ENCODE results near the gene KARS1.
A peak's percentile ranks its signal among the peaks of the same experiment; 100 is the strongest.
"Not testable (repeated sequence)": the region's sequence is repeated elsewhere in the genome, so short reads cannot be mapped to it uniquely, and the experiment has no call there.

KARS1 gene

DNA sequence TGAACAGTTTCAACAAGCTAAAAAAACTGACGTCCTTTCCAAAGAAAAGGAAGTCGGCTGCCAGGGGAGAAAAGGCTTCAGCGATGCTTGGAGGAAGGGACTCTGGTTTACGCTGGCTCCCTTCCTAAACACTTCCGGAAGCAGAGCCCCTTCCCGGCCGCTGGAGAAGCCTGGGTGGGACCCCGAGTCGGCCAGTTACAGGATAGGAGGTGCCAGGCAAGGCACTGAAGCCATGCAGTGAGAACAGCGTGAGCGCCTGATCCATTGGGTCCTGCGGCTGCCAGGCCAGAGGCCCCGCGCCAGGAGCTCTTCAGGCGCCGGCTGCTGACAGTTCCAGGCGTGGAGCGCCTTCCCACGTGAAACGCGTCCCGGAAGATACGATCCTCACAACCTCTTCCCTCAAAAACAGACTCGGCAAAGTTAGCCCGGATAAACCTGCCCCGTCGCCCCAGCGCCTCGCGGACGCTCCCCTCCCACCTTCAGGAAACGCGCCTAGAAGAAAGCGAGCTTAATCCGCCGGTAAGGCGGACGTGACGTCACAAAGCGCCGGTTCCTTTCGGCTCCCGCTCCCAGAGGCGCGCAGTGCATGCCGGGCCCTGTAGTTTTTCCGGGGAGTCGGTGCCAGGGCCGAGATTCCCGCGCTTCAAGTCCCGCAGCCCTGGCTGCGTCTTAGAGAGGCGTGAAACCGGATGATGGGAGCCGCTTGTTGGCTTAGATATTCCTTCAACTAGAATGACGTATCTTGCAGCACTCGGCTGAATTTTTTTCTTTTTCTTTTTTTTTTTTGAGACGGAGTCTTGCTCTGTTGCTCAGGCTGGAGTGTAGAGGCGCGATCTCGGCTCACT is 24.5 kb downstream of the KARS1 start, which contains the start of gene ADAT1:
Gene ADAT1 (minus strand): TSS at position 521 of the 845 bp plus-strand sequence. CDS start 2,482 bp downstream, outside the sequence.
- peak; percentile 96 for DNase-seq

GRCh38 chr16:75621170-75621477 is 26.3 kb downstream of the KARS1 start:
- DNase-seq = peak; percentile 9

DNA sequence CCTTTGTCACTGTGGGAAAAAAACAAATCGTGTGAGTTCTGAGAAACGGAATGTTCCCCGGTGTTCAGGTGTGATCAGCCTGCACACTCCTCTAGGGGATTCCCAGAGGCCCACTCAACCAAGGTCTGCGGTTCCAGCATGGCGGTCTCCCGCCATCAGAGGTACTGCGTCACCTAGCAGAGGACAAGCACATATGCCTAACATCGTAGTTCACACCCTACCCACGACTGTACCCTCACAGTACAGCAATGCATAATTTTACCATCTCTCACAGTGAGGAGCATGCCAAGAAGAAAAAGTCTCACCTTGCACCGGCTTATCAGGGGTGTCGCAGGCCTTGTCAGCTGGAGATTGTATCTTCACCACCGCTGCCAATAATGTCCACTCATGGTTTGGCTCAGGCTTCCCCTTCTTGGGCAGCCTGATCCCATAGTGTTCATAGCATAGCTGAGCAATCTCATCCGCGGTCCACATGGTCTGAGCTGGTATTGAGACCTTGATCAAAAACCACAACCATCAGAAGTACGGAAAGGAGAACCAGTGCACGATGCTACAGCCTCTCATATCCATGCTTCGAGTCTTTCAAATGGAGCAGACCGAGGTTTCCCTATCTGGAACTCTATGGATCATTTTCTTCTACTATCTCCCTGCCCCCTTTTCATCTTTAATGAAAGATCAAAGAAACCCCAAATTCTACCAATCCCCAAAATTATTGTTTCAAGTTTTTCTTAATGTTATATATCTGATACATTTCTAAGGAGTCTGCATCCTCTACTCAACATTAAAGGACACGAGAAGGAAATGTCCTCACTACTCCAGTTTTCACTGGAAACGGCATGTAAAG is 26.9 kb downstream of the KARS1 start:
- DNase-seq = no peak

- no peak for DNase-seq
Measured at GRCh38 chr16:75618780-75619179, 28.7 kb downstream of the KARS1 start.

DNA sequence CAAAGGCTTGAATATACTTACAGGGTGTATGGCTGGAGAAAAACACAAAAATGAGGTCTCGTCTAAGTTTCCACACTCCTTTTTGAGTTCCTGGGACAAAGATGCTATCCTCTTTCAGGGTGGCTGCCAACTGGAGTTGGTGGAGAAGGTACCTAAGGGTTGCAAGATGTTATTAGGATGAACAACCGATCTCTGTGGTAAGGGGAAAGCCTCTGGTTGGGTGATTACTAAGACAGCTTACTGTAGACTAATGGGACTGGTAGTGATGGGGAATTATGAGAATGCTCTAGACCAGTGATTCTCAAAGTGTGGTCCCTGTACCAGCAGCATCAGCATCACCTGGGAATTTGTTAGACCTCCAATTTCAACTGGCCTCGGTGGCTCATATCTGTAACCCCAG is 30.3 kb downstream of the KARS1 start:
- no peak for DNase-seq

- DNase-seq = no peak
Measured at GRCh38 chr16:75616521-75617010, 30.9 kb downstream of the KARS1 start.

- DNase-seq = no peak
Measured at GRCh38 chr16:75615619-75616018, 31.8 kb downstream of the KARS1 start.

DNA sequence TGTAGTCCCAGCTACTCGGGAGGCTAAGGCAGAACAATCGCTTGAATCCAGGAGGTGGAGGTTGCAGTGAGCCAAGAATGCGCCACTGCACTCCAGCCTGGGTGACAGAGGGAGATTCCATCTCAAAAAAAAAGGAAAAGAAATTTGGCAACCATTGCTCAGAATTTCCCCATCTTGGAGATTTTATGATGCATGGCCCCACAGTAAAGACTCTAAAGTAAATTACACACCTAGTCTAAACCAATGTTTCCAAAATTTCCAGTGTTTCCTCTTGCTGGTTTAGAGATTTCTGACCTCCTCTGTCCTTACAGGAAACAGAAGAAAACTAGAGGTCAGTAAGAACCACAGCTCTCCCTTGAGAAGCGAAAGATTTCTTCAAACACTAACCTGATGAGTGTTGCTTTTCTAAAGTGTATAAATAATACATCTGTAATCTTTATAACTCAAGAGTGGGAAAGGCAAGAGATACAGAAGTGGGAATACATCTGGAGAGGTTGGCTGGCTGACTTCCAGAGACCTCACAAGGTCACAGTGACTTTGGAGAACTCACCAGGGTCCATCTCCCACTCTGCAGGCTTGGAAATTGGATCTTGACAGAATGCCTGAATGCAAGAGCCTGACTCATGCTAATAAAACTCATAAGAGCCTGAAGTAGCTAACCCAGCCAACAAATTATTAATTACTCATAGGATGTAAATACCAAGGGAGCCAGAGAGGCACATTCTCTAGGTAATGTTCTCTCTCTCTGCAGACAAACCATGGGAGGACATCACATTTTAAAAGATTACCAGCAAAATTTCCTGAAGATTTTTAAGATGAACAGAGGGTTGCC is 33.2 kb downstream of the KARS1 start:
- DNase-seq = no peak

GRCh38 chr16:75606507-75606906 is 41.0 kb downstream of the KARS1 start:
- DNase-seq = no peak

- no peak for DNase-seq
Measured at GRCh38 chr16:75603241-75603640, 44.2 kb downstream of the KARS1 start.

GRCh38 chr16:75599452-75600277 is 47.8 kb downstream of the KARS1 start:
- no peak for DNase-seq

DNA sequence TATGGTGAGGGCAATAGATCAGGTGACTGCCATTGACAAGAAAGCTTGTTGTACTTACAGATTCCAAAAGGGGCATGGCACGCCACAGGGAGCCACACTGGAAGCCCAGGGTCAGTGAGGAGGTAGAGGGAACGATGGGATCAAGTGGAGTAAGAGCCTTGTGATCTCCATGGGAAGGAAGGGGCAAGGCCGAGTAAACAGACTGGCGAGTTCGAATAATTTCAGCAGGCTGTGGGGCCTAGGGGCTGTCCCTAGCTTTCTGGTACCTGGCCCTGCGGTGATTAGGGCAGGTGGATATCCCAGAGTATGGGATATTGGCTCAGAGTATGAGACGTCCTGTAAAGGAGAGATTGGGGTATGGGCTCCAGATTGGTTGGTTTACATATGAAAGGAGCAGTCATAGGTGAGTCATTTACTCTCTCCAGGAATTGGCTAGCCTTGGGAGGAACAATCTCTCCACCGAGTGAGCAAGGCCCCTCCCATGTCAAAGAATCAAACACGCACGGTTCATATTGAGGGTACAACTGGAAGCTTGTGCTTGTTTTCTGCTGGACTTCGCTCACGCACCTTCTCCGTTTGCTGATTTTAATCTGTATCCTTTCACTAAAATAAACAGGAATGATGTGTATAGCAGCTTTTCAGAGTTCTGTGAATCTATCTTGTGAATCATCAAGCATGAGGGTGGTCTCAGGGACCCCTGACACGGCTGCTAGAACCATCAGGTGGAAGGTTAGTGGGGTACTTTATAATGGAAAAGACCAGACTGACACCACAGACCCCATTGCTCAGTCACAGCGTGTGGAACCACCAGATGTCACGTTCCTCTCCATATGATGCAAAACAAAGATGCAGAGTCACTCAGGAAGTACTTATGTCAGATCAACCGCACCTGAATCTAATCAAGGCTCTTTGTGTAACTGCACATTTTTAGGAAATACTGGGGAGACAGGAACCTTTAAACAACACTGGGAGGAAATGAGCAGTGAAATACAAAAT is 53.3 kb downstream of the KARS1 start:
- peak; percentile 52 for DNase-seq

DNA sequence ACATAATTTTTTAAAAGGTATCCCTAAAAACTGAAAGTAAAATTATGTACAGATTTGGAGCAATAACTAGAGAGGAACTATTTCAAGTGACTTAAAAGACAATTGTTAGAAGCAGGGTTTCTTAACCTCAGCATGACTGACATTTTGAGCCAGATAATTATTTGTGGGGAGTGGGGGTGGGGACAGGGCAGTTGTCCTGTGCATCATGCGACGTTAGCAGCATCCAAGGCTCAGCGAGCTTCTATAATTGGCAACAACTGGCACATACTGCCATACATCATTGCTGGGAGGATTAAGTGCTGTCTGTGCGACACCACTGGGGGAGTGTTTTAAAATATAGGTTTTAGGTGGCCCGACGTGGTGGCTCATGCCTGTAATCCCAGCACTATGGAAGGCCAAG is 54.2 kb downstream of the KARS1 start:
- DNase-seq = no peak

- not testable (repeated sequence) for DNase-seq
Measured at GRCh38 chr16:75591927-75592326, 55.5 kb downstream of the KARS1 start.

GRCh38 chr16:75590920-75591843 is 56.3 kb downstream of the KARS1 start:
- no peak for DNase-seq

DNA sequence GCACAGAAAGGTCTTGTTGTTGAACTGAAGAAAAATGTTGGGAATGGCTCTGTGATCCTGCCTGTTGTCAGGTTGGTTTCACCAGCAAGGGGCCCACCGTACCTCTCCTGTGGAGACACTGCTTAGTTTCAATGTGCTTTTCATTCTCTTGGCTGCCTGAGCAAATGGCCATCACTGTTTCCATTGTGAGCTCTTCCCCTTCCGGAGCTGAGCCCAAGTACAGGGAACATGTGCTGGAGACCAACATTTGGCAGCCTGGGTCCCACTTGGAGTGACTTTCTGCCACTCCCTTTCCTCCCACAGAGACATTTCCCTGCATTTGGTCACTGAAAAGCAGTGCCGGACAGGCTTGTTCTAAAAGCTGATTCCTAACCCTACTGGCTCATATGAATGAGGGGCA is 58.2 kb downstream of the KARS1 start:
- no peak for DNase-seq

- DNase-seq = no peak
Measured at GRCh38 chr16:75588716-75589115, 58.7 kb downstream of the KARS1 start.

GRCh38 chr16:75584108-75584507 is 63.4 kb downstream of the KARS1 start:
- DNase-seq = no peak

- no peak for DNase-seq
Measured at GRCh38 chr16:75579281-75579834, 68.1 kb downstream of the KARS1 start.
